Fibroblast of lung (primary cell): Measurements from ENCODE around the gene SPSB2.

Source experiments
- EZH2 ChIP-seq: IDR thresholded peaks from 2 replicates; pipeline ENCODE4 v1.5.1; 2012; ENCODE audit warnings: low read length, control low read depth, mild to moderate bottlenecking; ENCODE audit errors: missing control alignments
- TF ChIP-seq, protein P1 (sequence below), 2 donors: IDR thresholded peaks in 1 of 2; conservative IDR thresholded peaks in 1 of 2; 1 replicate in 1 of 2; 2 replicates in 1 of 2; pipeline ENCODE4 v1.5.1; 2011 to 2012; ENCODE audit warnings: low read length in 2 of 2, control low read depth in 1 of 2, inconsistent platforms in 1 of 2, low read depth in 1 of 2, mild to moderate bottlenecking in 1 of 2

DNA sequence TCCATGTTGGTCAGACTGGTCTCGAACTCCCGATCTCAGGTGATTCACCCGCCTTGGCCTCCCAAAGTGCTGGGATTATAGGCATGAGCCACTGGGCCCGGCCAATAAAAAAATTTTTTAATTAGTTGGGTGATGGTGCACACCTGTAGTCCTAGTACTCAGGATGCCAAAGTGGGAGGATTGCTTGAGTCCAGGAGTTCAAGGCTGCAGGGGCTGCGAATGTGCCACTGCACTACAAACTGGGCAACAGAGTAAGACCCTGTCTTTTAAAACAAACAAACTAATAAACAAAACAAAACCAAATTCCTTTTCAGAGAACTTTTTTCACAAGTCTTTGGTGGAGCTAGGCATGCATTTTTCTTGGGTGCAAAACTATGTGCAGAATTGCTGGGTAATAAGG, 10.1 kb upstream of the SPSB2 start:
- TF ChIP-seq, protein P1, sequence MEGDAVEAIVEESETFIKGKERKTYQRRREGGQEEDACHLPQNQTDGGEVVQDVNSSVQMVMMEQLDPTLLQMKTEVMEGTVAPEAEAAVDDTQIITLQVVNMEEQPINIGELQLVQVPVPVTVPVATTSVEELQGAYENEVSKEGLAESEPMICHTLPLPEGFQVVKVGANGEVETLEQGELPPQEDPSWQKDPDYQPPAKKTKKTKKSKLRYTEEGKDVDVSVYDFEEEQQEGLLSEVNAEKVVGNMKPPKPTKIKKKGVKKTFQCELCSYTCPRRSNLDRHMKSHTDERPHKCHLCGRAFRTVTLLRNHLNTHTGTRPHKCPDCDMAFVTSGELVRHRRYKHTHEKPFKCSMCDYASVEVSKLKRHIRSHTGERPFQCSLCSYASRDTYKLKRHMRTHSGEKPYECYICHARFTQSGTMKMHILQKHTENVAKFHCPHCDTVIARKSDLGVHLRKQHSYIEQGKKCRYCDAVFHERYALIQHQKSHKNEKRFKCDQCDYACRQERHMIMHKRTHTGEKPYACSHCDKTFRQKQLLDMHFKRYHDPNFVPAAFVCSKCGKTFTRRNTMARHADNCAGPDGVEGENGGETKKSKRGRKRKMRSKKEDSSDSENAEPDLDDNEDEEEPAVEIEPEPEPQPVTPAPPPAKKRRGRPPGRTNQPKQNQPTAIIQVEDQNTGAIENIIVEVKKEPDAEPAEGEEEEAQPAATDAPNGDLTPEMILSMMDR (conservative IDR thresholded peaks at IDR 0.05 in 1 of 2, IDR thresholded peaks at IDR 0.05 in 1 of 2; ENCODE audit: low read depth in 1 of 2, low read length in 2 of 2): no peak
- no peak for TF ChIP-seq EZH2
